ENCODE measurements around the gene EDA.
"Not testable (repeated sequence)": the region's sequence is repeated elsewhere in the genome, so short reads cannot be mapped to it uniquely, and the experiment has no call there.

EDA gene

GRCh38 chrX:69746051-69746450 is 130.1 kb downstream of the EDA start:
- DNase-seq (ENCODE audit: low read depth) = no peak

- DNase-seq (ENCODE audit: low read depth) = no peak
Observed at GRCh38 chrX:69748055-69748454, 132.1 kb downstream of the EDA start.

GRCh38 chrX:69759921-69760625 is 144.2 kb downstream of the EDA start:
- DNase-seq (ENCODE audit: low read depth) = no peak

GRCh38 chrX:69761633-69762032 is 145.7 kb downstream of the EDA start:
- DNase-seq (ENCODE audit: low read depth) = no peak

- DNase-seq (ENCODE audit: low read depth) = no peak
Observed at GRCh38 chrX:69762340-69762739, 146.4 kb downstream of the EDA start.

GRCh38 chrX:69793260-69793935 is 177.5 kb downstream of the EDA start:
- DNase-seq (ENCODE audit: low read depth) = no peak

- DNase-seq (ENCODE audit: low read depth) = no peak
Observed at GRCh38 chrX:69795702-69796101, 179.8 kb downstream of the EDA start.

GRCh38 chrX:69807400-69807799 is 191.5 kb downstream of the EDA start:
- DNase-seq (ENCODE audit: low read depth) = no peak

- DNase-seq (ENCODE audit: low read depth) = no peak
Observed at GRCh38 chrX:69808375-69808774, 192.5 kb downstream of the EDA start.

GRCh38 chrX:69813677-69814076 is 197.8 kb downstream of the EDA start:
- no peak for DNase-seq (ENCODE audit: low read depth)

- no peak for DNase-seq (ENCODE audit: low read depth)
Observed at GRCh38 chrX:69815063-69815462, 199.2 kb downstream of the EDA start.

GRCh38 chrX:69815519-69815918 is 199.6 kb downstream of the EDA start:
- no peak for DNase-seq (ENCODE audit: low read depth)

GRCh38 chrX:69844636-69845035 is 228.7 kb downstream of the EDA start:
- DNase-seq (ENCODE audit: low read depth) = no peak

GRCh38 chrX:69859999-69860398 is 244.1 kb downstream of the EDA start:
- DNase-seq (ENCODE audit: low read depth) = not testable (repeated sequence)

- DNase-seq (ENCODE audit: low read depth) = no peak
Observed at GRCh38 chrX:69876221-69876620, 260.3 kb downstream of the EDA start.

GRCh38 chrX:69884210-69884609 is 268.3 kb downstream of the EDA start:
- DNase-seq (ENCODE audit: low read depth) = no peak

- DNase-seq (ENCODE audit: low read depth) = no peak
Observed at GRCh38 chrX:69896046-69896445, 280.1 kb downstream of the EDA start.

- DNase-seq (ENCODE audit: low read depth) = no peak
Observed at GRCh38 chrX:69900491-69900890, 284.6 kb downstream of the EDA start.

GRCh38 chrX:69906447-69906846 is 290.5 kb downstream of the EDA start:
- no peak for DNase-seq (ENCODE audit: low read depth)

GRCh38 chrX:69914781-69915180 is 298.9 kb downstream of the EDA start:
- no peak for DNase-seq (ENCODE audit: low read depth)

- DNase-seq (ENCODE audit: low read depth) = no peak
Observed at GRCh38 chrX:69919749-69920148, 303.8 kb downstream of the EDA start.

- DNase-seq (ENCODE audit: low read depth) = no peak
Observed at GRCh38 chrX:69932323-69932722, 316.4 kb downstream of the EDA start.

GRCh38 chrX:69948276-69948797 is 332.4 kb downstream of the EDA start:
- no peak for DNase-seq (ENCODE audit: low read depth)

- DNase-seq (ENCODE audit: low read depth) = no peak
Observed at GRCh38 chrX:69951753-69952152, 335.8 kb downstream of the EDA start.
